ENCODE measurements around the gene GSDMA.

- TF ChIP-seq CTCF (IDR thresholded peaks at IDR 0.05) (no peak), POLR2A (IDR thresholded peaks at IDR 0.05) (no peak)
Observed at GRCh38 chr17:39972271-39972670, 9.5 kb downstream of the GSDMA start.
